ENCODE results near the gene EXOSC3. TPM values are rescaled to one million over a fixed set of nuclear protein-coding genes. Genes with fewer than 3 reads are reported as not detected.
"Not testable (repeated sequence)": the region's sequence is repeated elsewhere in the genome, so short reads cannot be mapped to it uniquely, and the experiment has no call there.

The EXOSC3 gene
- 10 to 100 TPM; 36.5 to 45.4 (median 38.7) TPM for polyA plus RNA-seq (ENCODE audit: insufficient read length in 4 of 4)

DNA sequence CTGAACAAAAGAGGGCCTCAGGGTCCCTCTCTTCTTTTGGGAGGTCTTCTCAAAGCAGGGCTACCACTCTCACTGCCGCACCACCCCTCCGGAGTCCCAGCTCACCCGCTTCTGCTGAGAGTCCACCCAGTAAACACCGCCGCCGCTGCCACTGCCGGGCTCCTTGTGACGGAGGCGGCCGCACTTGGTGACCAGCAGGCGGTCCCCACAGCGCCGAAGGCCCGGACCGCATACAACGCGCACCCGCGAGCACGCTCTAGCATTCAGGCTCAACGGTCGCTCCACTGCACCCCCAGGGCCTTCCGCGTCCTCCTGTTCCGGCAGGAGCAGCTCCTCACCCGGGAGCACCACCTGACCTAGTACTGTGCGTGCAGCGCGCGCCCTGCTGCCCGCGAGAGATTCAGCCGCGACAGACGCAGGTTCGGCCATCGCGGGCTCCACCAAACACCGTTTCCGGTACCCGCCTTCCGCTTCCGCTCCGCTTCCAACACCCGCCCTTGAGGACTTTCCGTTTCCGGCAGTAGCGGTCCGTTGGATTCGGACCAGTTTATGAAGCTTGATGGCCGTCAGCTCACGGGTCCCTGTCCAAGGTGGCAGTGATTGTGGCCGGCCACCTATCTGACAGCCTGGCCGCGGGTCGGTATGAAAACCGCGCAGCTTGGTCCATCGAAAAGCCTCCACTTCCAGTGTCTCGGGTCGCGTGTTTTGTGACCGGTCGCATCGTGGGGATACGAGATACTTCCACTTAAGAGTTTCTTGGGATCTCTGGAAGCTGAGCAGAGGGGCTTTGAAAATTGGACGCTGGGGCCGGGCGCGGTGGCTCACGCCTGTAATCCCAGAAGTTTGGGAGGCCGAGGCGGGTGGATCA is at the start of gene EXOSC3:
Gene EXOSC3, minus strand, starts transcription at position 449 of the 868 bp plus-strand sequence. Its CDS starts 20 bp downstream, at position 429.
- DNase-seq (ENCODE audit: low read depth in 4 of 4, low spot score in 3 of 4) = peak; percentile 73 to 86 (median 78)

- DNase-seq (ENCODE audit: low read depth in 4 of 4, low spot score in 3 of 4) = no peak
These were observed 42.8 kb upstream of the EXOSC3 start for GRCh38 chr9:37827483-37828165.

DNA sequence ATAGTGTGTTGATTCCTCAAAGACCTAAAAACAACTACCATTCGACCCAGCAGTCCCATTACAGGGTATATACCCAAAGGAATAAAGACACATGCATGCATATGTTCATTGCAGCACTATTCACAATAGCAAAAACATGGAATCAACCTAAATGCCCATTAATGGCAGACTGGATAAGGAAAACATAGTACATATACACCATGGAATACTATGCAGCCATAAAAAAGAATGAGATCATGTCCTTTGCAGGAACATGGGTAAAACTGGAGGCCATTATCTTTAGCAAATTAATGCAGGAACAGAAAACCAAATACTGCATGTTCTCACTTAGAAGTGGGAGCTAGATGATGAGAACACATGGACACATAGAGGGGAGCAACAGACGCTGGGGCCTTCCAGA is 40.3 kb upstream of the EXOSC3 start:
- not testable (repeated sequence) for DNase-seq (ENCODE audit: low read depth in 4 of 4, low spot score in 3 of 4)

DNA sequence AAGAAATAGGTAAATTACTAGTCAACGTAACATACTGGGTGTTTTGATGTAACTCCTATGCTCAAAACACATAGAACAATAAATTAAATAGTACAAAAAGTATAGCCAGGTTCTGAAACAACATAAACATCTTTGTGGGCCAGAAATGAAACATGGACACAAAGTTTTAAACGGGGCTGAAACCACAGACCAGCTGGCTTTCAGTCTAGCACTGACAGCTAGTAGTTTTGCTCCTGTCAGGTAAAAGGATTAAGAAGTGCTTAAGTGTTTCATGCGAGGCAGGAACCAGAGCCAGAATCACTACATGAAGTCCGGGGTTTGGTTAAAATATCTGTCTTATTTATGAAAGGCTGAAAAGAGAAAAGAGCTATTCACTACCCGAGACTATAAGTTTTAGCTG is 35.3 kb upstream of the EXOSC3 start:
- DNase-seq (ENCODE audit: low read depth in 4 of 4, low spot score in 3 of 4) = no peak

DNA sequence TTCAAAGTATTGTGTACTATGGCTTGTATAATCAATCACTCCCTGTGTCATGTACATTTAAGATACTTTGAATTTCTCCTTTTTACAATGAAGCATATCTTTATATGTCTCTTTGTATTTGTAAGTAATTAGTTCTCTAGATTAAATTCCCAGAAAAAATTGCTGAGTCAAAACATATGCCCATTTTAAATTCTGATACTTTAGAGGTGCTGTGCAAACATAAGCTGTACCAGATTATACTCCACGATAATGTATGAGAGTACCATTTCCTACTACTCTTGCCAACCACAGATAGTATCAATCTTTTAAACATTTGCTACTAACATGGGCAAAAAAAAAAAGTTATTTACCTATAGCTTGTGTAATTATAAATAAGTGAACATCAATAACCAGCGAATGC is 34.0 kb upstream of the EXOSC3 start:
- no peak for DNase-seq (ENCODE audit: low read depth in 4 of 4, low spot score in 3 of 4)

- no peak for DNase-seq (ENCODE audit: low read depth in 4 of 4, low spot score in 3 of 4)
These were observed 28.0 kb upstream of the EXOSC3 start for GRCh38 chr9:37812773-37813379.

DNA sequence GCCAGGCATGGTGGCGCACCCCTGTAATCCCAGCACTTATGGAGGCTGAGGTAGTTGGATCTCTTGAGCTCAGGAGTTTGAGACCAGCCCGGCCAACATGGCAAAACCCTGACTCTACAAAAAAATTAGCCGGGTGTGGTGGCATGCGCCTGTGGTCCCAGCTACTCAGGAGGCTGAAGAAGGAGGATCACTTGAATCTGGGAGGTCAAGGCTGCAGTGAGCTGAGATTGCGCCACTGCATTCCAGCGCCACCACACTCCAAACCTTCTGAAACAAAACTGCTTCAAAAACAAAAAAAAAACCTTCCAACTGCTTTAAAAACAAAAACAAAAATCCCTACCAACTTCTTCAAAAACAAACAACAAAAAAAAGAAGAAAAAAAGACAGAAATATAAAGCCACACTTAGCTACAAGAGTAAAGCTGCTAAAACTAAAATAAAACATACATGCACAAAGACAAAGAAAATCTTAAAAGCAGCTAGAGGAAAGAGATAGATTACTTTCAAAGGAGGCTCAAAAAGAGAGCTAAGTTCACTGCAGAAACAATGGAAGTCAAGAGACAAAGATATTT is 27.1 kb upstream of the EXOSC3 start:
- DNase-seq (ENCODE audit: low read depth in 4 of 4, low spot score in 3 of 4) = no peak

GRCh38 chr9:37809676-37810075 is 24.8 kb upstream of the EXOSC3 start:
- DNase-seq (ENCODE audit: low read depth in 4 of 4, low spot score in 3 of 4) = not testable (repeated sequence)

- DNase-seq (ENCODE audit: low read depth in 4 of 4, low spot score in 3 of 4) = no peak
These were observed 21.4 kb upstream of the EXOSC3 start for GRCh38 chr9:37806271-37806670.

GRCh38 chr9:37801959-37802711 is 17.3 kb upstream of the EXOSC3 start:
- DNase-seq (ENCODE audit: low read depth in 4 of 4, low spot score in 3 of 4) = no peak

DNA sequence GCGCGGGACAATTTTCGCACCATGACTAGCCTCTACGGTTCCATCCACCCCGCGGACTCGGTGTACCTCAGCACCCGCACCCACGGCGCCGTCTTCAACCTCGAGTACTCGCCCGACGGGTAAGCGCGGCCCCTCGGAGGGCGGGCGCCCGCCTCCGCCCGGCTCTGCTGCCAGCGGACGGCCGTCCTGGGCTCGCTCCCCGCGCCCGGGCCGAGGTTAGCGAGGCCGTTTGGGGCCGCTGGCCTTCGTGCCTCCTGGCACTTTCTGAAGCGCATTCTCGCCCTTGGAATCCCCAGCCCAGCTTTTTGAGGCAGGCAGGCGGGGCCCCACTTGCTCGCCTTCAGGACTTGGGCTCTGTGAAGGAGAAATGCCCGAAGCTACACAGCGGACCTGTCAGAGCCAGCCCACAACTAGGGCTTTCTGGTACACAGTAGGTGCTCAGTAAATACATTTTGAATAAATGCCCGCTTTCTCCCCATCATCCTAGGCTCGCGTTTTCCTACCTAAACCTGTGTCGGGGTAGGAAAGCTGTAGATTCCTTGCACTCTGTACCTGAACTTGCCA is 16.5 kb upstream of the EXOSC3 start:
- peak in 2 of 4 donors; percentile 10 to 12 for DNase-seq (ENCODE audit: low read depth in 4 of 4, low spot score in 3 of 4)

GRCh38 chr9:37800631-37801286 is 15.9 kb upstream of the EXOSC3 start, which contains the start of gene DCAF10:
Gene DCAF10, plus strand, starts transcription at chr9:37800797. Its CDS starts 70 bp downstream, at chr9:37800867.
- peak; percentile 71 to 77 (median 73) for DNase-seq (ENCODE audit: low read depth in 4 of 4, low spot score in 3 of 4)

DNA sequence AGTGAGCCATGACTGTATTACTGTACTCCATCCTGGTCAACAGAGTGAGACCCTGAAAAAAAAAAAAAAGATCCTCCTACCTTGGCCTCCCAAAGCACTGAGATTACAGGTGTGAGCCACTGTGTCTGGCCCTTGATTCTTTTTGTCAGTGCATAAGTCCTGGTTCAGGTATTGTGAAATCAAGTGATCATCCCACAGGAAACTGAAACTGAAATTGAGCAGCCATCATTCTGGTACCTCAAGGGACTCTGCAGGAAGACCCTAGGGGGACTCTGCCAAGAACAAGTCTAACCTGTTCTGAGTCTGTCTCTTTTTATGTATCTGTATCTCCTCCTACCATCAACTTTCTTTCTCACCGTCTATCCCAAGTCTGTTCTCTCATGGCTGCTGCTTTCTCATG is 13.8 kb upstream of the EXOSC3 start:
- DNase-seq (ENCODE audit: low read depth in 4 of 4, low spot score in 3 of 4) = no peak

GRCh38 chr9:37796232-37796631 is 11.4 kb upstream of the EXOSC3 start:
- no peak for DNase-seq (ENCODE audit: low read depth in 4 of 4, low spot score in 3 of 4)

DNA sequence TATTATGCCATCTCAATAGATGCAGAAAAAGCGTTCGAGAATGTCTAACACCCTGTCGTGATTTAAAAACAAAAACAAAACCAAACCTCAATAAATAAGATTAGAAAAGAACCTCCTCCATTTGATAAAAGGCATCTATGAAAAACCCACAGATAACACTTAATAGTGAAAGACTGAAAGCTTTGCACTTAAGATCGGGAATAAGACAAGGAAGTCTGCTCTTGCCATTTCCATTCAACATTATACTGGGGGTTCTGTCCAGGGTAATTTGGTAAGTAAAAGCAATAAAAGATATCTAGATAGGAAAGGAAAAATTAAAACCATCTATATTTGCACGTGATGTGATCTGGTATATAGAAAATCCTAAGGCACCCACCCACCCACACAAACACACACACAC is 7.3 kb upstream of the EXOSC3 start:
- no peak for DNase-seq (ENCODE audit: low read depth in 4 of 4, low spot score in 3 of 4)

- DNase-seq (ENCODE audit: low read depth in 4 of 4, low spot score in 3 of 4) = no peak
These were observed 5.2 kb upstream of the EXOSC3 start for GRCh38 chr9:37790096-37790495.

DNA sequence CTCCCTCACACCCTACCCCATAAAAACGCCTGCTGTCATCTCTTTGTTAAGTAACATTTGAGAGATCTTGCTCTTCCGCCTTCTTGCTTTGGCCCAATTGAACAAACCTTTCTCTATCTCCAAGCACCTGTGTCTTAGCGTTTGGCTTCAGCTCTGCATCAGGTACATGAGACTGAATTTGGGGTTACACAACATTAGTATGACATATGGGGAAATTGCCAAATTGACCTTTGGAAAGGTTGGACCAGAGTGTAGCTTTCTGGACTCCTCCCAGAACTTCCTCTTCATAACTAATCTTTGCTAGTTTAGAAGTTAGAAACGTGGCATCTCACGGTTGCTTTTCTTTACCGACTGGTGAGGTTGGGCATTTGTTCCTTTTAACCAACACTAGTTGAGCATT is 3.5 kb upstream of the EXOSC3 start:
- no peak for DNase-seq (ENCODE audit: low read depth in 4 of 4, low spot score in 3 of 4)

DNA sequence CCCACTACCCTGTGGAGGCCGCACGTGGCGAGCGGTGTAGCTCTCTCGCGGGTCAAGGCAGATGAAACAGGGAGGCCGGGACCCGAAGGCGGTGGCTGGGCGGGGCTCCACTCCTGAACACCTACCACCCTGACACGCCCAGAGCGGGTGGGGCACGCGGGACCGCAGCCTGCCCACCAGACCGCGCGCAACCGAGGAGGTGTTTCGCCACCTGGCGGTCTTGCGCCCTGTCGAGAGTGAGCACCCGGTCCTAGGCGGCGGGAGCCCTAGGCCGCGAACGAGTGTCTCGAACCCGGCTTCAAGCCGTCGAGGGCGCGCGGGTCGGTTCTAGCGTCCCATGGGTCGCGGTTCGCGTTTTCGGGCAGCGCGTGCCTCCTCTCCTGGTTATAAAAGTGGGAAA is 2.2 kb upstream of the EXOSC3 start:
- DNase-seq (ENCODE audit: low read depth in 4 of 4, low spot score in 3 of 4) = no peak

- DNase-seq (ENCODE audit: low read depth in 4 of 4, low spot score in 3 of 4) = no peak
These were observed 611 bp downstream of the EXOSC3 start for GRCh38 chr9:37784291-37784615.

- DNase-seq (ENCODE audit: low read depth in 4 of 4, low spot score in 3 of 4) = no peak
These were observed 6.3 kb downstream of the EXOSC3 start for GRCh38 chr9:37778534-37778933.
